Measurements from ENCODE around the gene CYP19A1.
A peak's percentile ranks its signal among the peaks of the same experiment; 100 is the strongest.
"Not testable (repeated sequence)": the region's sequence is repeated elsewhere in the genome, so short reads cannot be mapped to it uniquely, and the experiment has no call there.

Gene CYP19A1

GRCh38 chr15:51261113-51261512 is 77.3 kb downstream of the CYP19A1 start:
- not testable (repeated sequence) for DNase-seq (ENCODE audit: low read depth in 3 of 3)

GRCh38 chr15:51260202-51260601 is 78.2 kb downstream of the CYP19A1 start:
- no peak for DNase-seq (ENCODE audit: low read depth in 3 of 3)

GRCh38 chr15:51255533-51255932 is 82.9 kb downstream of the CYP19A1 start:
- DNase-seq (ENCODE audit: low read depth in 3 of 3): no peak

GRCh38 chr15:51253366-51253765 is 85.0 kb downstream of the CYP19A1 start:
- DNase-seq (ENCODE audit: low read depth in 3 of 3): no peak

GRCh38 chr15:51252671-51253070 is 85.7 kb downstream of the CYP19A1 start:
- DNase-seq (ENCODE audit: low read depth in 3 of 3): no peak

- DNase-seq (ENCODE audit: low read depth in 3 of 3): no peak
Observed at GRCh38 chr15:51251556-51251955, 86.8 kb downstream of the CYP19A1 start.

GRCh38 chr15:51250217-51251011 is 88.0 kb downstream of the CYP19A1 start:
- DNase-seq (ENCODE audit: low read depth in 3 of 3): no peak

- no peak for DNase-seq (ENCODE audit: low read depth in 3 of 3)
Observed at GRCh38 chr15:51245628-51246027, 92.8 kb downstream of the CYP19A1 start.

- DNase-seq (ENCODE audit: low read depth in 3 of 3): no peak
Observed at GRCh38 chr15:51244423-51244869, 94.0 kb downstream of the CYP19A1 start.

GRCh38 chr15:51243774-51244173 is 94.6 kb downstream of the CYP19A1 start:
- no peak for DNase-seq (ENCODE audit: low read depth in 3 of 3)

- no peak for DNase-seq (ENCODE audit: low read depth in 3 of 3)
Observed at GRCh38 chr15:51240066-51240465, 98.3 kb downstream of the CYP19A1 start.

- DNase-seq (ENCODE audit: low read depth in 3 of 3): no peak
Observed at GRCh38 chr15:51237816-51238215, 100.6 kb downstream of the CYP19A1 start.

- no peak for DNase-seq (ENCODE audit: low read depth in 3 of 3)
Observed at GRCh38 chr15:51234176-51234927, 104.0 kb downstream of the CYP19A1 start.

GRCh38 chr15:51232581-51232980 is 105.8 kb downstream of the CYP19A1 start:
- no peak for DNase-seq (ENCODE audit: low read depth in 3 of 3)

- DNase-seq (ENCODE audit: low read depth in 3 of 3): no peak
Observed at GRCh38 chr15:51229907-51230330, 108.5 kb downstream of the CYP19A1 start.

GRCh38 chr15:51227940-51228732 is 110.3 kb downstream of the CYP19A1 start:
- DNase-seq (ENCODE audit: low read depth in 3 of 3): peak in 2 of 3 donors; percentile 6 to 14

GRCh38 chr15:51226576-51227210 is 111.7 kb downstream of the CYP19A1 start:
- no peak for DNase-seq (ENCODE audit: low read depth in 3 of 3)

GRCh38 chr15:51224428-51224827 is 114.0 kb downstream of the CYP19A1 start:
- DNase-seq (ENCODE audit: low read depth in 3 of 3): no peak

GRCh38 chr15:51223771-51224229 is 114.6 kb downstream of the CYP19A1 start:
- DNase-seq (ENCODE audit: low read depth in 3 of 3): no peak

GRCh38 chr15:51218299-51218938 is 120.0 kb downstream of the CYP19A1 start:
- no peak for DNase-seq (ENCODE audit: low read depth in 3 of 3)

GRCh38 chr15:51212909-51213308 is 125.5 kb downstream of the CYP19A1 start:
- no peak for DNase-seq (ENCODE audit: low read depth in 3 of 3)
